ENCODE results near the gene FAM107B.

The FAM107B gene

DNA sequence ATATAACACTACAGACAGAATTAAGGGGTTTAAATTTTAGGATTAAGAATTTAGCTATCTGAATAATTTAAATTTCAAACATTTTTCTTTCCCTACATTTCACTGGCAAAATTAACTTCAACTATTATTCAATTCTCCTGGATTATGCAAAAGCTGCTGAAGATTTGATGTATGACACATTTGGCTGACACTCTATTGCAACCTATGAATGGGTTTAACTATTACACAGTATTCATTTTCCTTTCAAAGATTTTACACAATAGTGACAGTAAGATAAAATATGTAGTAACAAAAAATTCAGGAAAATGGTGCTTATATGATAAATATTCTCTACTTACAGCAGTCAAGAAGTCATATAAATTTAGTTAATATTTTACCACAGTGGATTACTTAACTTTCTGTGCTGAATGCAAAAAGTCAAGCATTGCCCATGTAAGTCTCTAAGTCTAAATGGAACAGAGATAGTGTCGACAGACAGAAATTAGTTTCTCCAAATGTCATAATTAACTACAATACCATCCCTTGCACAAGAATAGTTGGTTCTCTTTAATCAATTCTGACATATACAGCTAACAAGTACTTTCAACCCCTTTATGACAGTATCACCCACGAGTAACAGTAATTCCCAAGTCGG lies 249.9 kb downstream of the FAM107B start:
- TF ChIP-seq YY1 (IDR thresholded peaks at IDR 0.05; ENCODE audit: low read depth) = no peak
- no peak for TF ChIP-seq TEAD4 (IDR thresholded peaks at IDR 0.05)
- no peak for TF ChIP-seq NFIC (IDR thresholded peaks at IDR 0.05)
- TF ChIP-seq, protein P1, sequence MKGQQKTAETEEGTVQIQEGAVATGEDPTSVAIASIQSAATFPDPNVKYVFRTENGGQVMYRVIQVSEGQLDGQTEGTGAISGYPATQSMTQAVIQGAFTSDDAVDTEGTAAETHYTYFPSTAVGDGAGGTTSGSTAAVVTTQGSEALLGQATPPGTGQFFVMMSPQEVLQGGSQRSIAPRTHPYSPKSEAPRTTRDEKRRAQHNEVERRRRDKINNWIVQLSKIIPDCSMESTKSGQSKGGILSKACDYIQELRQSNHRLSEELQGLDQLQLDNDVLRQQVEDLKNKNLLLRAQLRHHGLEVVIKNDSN (IDR thresholded peaks at IDR 0.05) = no peak
- TF ChIP-seq CREB1 (IDR thresholded peaks at IDR 0.05; ENCODE audit: low read depth) = no peak
- no peak for TF ChIP-seq EGR1 (IDR thresholded peaks at IDR 0.05)
- no peak for TF ChIP-seq MAX (IDR thresholded peaks at IDR 0.05)
- no peak for TF ChIP-seq TAF1 (IDR thresholded peaks at IDR 0.05; ENCODE audit: low read depth)
- no peak for TF ChIP-seq ZBTB7A (IDR thresholded peaks at IDR 0.05; ENCODE audit: low read depth)
- TF ChIP-seq EP300 (IDR thresholded peaks at IDR 0.05; ENCODE audit: borderline replicate concordance) = no peak
- TF ChIP-seq TCF12 (IDR thresholded peaks at IDR 0.05; ENCODE audit: low read depth) = no peak
- no peak for TF ChIP-seq RAD21 (IDR thresholded peaks at IDR 0.05; ENCODE audit: low read depth)

DNA sequence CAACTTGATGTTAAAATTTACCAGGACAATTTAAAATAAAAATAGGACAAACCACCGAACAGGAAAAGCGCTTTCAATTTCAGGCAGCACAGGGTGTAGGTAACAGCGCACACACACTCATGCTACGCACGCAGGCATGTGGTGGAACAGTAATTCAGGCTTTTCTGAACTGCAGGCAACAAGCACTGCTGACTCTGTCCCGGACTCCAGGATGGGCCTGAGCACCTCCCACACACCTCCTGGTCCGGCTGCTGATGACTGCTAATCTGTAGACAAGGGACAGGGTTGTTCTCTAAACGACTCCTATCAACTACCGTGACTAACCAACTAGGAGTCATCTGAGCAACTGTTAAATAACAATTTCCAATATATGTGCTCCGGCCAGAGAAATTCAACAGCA lies 251.4 kb downstream of the FAM107B start:
- TF ChIP-seq NFIC (IDR thresholded peaks at IDR 0.05) = no peak
- TF ChIP-seq EP300 (IDR thresholded peaks at IDR 0.05; ENCODE audit: borderline replicate concordance) = no peak
- TF ChIP-seq TEAD4 (IDR thresholded peaks at IDR 0.05) = no peak
- no peak for TF ChIP-seq CEBPB (IDR thresholded peaks at IDR 0.05)
- TF ChIP-seq, protein P2, sequence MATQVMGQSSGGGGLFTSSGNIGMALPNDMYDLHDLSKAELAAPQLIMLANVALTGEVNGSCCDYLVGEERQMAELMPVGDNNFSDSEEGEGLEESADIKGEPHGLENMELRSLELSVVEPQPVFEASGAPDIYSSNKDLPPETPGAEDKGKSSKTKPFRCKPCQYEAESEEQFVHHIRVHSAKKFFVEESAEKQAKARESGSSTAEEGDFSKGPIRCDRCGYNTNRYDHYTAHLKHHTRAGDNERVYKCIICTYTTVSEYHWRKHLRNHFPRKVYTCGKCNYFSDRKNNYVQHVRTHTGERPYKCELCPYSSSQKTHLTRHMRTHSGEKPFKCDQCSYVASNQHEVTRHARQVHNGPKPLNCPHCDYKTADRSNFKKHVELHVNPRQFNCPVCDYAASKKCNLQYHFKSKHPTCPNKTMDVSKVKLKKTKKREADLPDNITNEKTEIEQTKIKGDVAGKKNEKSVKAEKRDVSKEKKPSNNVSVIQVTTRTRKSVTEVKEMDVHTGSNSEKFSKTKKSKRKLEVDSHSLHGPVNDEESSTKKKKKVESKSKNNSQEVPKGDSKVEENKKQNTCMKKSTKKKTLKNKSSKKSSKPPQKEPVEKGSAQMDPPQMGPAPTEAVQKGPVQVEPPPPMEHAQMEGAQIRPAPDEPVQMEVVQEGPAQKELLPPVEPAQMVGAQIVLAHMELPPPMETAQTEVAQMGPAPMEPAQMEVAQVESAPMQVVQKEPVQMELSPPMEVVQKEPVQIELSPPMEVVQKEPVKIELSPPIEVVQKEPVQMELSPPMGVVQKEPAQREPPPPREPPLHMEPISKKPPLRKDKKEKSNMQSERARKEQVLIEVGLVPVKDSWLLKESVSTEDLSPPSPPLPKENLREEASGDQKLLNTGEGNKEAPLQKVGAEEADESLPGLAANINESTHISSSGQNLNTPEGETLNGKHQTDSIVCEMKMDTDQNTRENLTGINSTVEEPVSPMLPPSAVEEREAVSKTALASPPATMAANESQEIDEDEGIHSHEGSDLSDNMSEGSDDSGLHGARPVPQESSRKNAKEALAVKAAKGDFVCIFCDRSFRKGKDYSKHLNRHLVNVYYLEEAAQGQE (IDR thresholded peaks at IDR 0.05; ENCODE audit: low read depth) = no peak
- TF ChIP-seq EGR1 (IDR thresholded peaks at IDR 0.05) = no peak
- TF ChIP-seq RAD21 (IDR thresholded peaks at IDR 0.05; ENCODE audit: low read depth) = no peak
- no peak for TF ChIP-seq TCF12 (IDR thresholded peaks at IDR 0.05; ENCODE audit: low read depth)
- TF ChIP-seq, protein P1 (IDR thresholded peaks at IDR 0.05) = no peak
- TF ChIP-seq MAX (IDR thresholded peaks at IDR 0.05) = no peak
- TF ChIP-seq ZBTB7A (IDR thresholded peaks at IDR 0.05; ENCODE audit: low read depth) = no peak
- no peak for TF ChIP-seq FOXM1 (IDR thresholded peaks at IDR 0.05; ENCODE audit: borderline replicate concordance, low read depth)
- no peak for TF ChIP-seq YY1 (IDR thresholded peaks at IDR 0.05; ENCODE audit: low read depth)
- TF ChIP-seq TAF1 (IDR thresholded peaks at IDR 0.05; ENCODE audit: low read depth) = no peak
- no peak for TF ChIP-seq CREB1 (IDR thresholded peaks at IDR 0.05; ENCODE audit: low read depth)

- TF ChIP-seq EGR1 (IDR thresholded peaks at IDR 0.05) (no peak), TAF1 (IDR thresholded peaks at IDR 0.05; ENCODE audit: low read depth) (no peak), EP300 (IDR thresholded peaks at IDR 0.05; ENCODE audit: borderline replicate concordance) (no peak), CEBPB (IDR thresholded peaks at IDR 0.05) (no peak), CREB1 (IDR thresholded peaks at IDR 0.05; ENCODE audit: low read depth) (no peak), YY1 (IDR thresholded peaks at IDR 0.05; ENCODE audit: low read depth) (no peak), MAX (IDR thresholded peaks at IDR 0.05) (no peak), RAD21 (IDR thresholded peaks at IDR 0.05; ENCODE audit: low read depth) (no peak), TCF12 (IDR thresholded peaks at IDR 0.05; ENCODE audit: low read depth) (no peak), ZBTB7A (IDR thresholded peaks at IDR 0.05; ENCODE audit: low read depth) (no peak), NFIC (IDR thresholded peaks at IDR 0.05) (no peak), FOXM1 (IDR thresholded peaks at IDR 0.05; ENCODE audit: borderline replicate concordance, low read depth) (no peak)
- TF ChIP-seq, protein P1 (IDR thresholded peaks at IDR 0.05) = no peak
- TF ChIP-seq, protein P2 (IDR thresholded peaks at IDR 0.05; ENCODE audit: low read depth) = no peak
These were observed 254.9 kb downstream of the FAM107B start for GRCh38 chr10:14519785-14520184.

GRCh38 chr10:14518149-14518548 lies 256.5 kb downstream of the FAM107B start:
- TF ChIP-seq, protein P1 (IDR thresholded peaks at IDR 0.05) = no peak
- TF ChIP-seq ZBTB7A (IDR thresholded peaks at IDR 0.05; ENCODE audit: low read depth) = no peak
- TF ChIP-seq RAD21 (IDR thresholded peaks at IDR 0.05; ENCODE audit: low read depth) = no peak
- no peak for TF ChIP-seq CREB1 (IDR thresholded peaks at IDR 0.05; ENCODE audit: low read depth)
- no peak for TF ChIP-seq MAX (IDR thresholded peaks at IDR 0.05)
- TF ChIP-seq CEBPB (IDR thresholded peaks at IDR 0.05) = no peak
- no peak for TF ChIP-seq TCF12 (IDR thresholded peaks at IDR 0.05; ENCODE audit: low read depth)
- TF ChIP-seq, protein P2 (IDR thresholded peaks at IDR 0.05; ENCODE audit: low read depth) = no peak
